Lower lobe of right lung (tissue), 2 donors: Measurements from ENCODE around the gene PCK2. TPM values are rescaled to one million over a fixed set of nuclear protein-coding genes. Genes with fewer than 3 reads are reported as not detected.
A peak's percentile ranks its signal among the peaks of the same experiment; 100 is the strongest.

Source experiments
- ATAC-seq, 2 donors: fragments of 200-7000 bp; cut with Tn5 transposase; one replicate each; pipeline ENCODE4 v1.9.1; 2020 to 2022; ENCODE audit warnings: mild to moderate bottlenecking in 2 of 2, moderate library complexity in 2 of 2
- DNase-seq: peaks from one replicate; pipeline ENCODE4 v3.0.0-alpha.2; 2020
- H3K27ac ChIP-seq: fragments of 200-600 bp; one replicate; pipeline ENCODE4 v1.8.0; 2022
- H3K27me3 ChIP-seq: fragments of 200-600 bp; one replicate; pipeline ENCODE4 v1.8.0; 2022; ENCODE audit warnings: low read depth
- H3K36me3 ChIP-seq: fragments of 200-600 bp; one replicate; pipeline ENCODE4 v1.8.0; 2022; ENCODE audit warnings: mild to moderate bottlenecking
- H3K4me1 ChIP-seq: fragments of 200-600 bp; one replicate; pipeline ENCODE4 v1.8.0; 2022
- H3K4me3 ChIP-seq: fragments of 200-600 bp; one replicate; pipeline ENCODE4 v1.8.0; 2022; ENCODE audit warnings: mild to moderate bottlenecking
- H3K9me3 ChIP-seq: fragments of 200-600 bp; one replicate; pipeline ENCODE4 v1.8.0; 2022
- CTCF ChIP-seq: fragments of 200-600 bp; IDR thresholded peaks from one replicate; pipeline ENCODE4 v1.8.0; 2022; ENCODE audit warnings: antibody characterized with exemption, mild to moderate bottlenecking
- intact Hi-C: fragments of 100-400 bp; cut with DNase I; formaldehyde crosslinking; loops from one replicate; pipeline ENCODE4 v1.11.0; 2022
- total RNA-seq: library from RNA; stranded (reverse); fragmentation: NEBNext Ultra II Directional; extraction: Animal tissue kit (Norgen Biotek cat#: 25700); gene quantifications from one replicate; pipeline ENCODE4 v1.2.1, GENCODE V29; 2021
- donor health status: DM: no; HTN: yes; CAD: no; lungs with severe emphysema.

Gene PCK2
- total RNA-seq, 1 donor from 2014 or later: 42.8 TPM

- ATAC-seq (no peak), DNase-seq (no peak)
- peak overlapping the region; percentile 90 for H3K27ac ChIP-seq
- TF ChIP-seq CTCF: no peak
- H3K9me3 ChIP-seq: no peaks in the 10 kb centered on the region
- H3K4me3 ChIP-seq: peak overlapping the region; percentile 97
- H3K36me3 ChIP-seq: peaks cover 40% of the 10 kb centered on the region
- intact Hi-C loops: no loop called here
- no peaks in the 10 kb centered on the region for H3K27me3 ChIP-seq
- H3K4me1 ChIP-seq: peaks cover 49% of the 10 kb centered on the region
These were observed 51.1 kb downstream of the PCK2 start for GRCh38 chr14:24145219-24145618.

GRCh38 chr14:24145690-24146452 is 51.8 kb downstream of the PCK2 start:
- no peak for TF ChIP-seq CTCF
- no peaks in the 10 kb centered on the region for H3K27me3 ChIP-seq
- intact Hi-C loops: no loop called here
- peaks cover 46% of the 10 kb centered on the region for H3K36me3 ChIP-seq
- ATAC-seq: peak in 1 of 2 donors; percentile 0
- H3K4me1 ChIP-seq: peaks cover 44% of the 10 kb centered on the region
- DNase-seq: no peak
- no peaks in the 10 kb centered on the region for H3K9me3 ChIP-seq
- peak overlapping the region; percentile 97 for H3K4me3 ChIP-seq
- peak overlapping the region; percentile 90 for H3K27ac ChIP-seq

GRCh38 chr14:24146453-24146977 is 52.4 kb downstream of the PCK2 start, which contains the start of gene PSME2:
Gene PSME2 (minus strand): TSS chr14:24146610. CDS start chr14:24146581, 29 bp downstream.
- intact Hi-C loops: no loop called here
- H3K4me3 ChIP-seq: peak within 1 kb of the TSS; percentile 97
- H3K27ac ChIP-seq: peak within 1 kb of the TSS; percentile 90
- no peak for TF ChIP-seq CTCF
- peaks cover 53% of the 10 kb centered on the region for H3K36me3 ChIP-seq
- ATAC-seq (peak; percentile 91 to 92), DNase-seq (peak; percentile 96)
- no peaks in the 10 kb centered on the region for H3K27me3 ChIP-seq
- no peaks in the 10 kb centered on the region for H3K9me3 ChIP-seq
- peaks cover 44% of the 10 kb centered on the region for H3K4me1 ChIP-seq

- ATAC-seq: peak; percentile 96 to 97
- Histone ChIP-seq H3K4me1 (peaks cover 39% of the 10 kb centered on the region), H3K36me3 (peaks cover 59% of the 10 kb centered on the region), H3K27ac (peak within 1 kb of the TSS; percentile 90), H3K9me3 (no peaks in the 10 kb centered on the region), H3K4me3 (peak within 1 kb of the TSS; percentile 97), H3K27me3 (no peaks in the 10 kb centered on the region)
- TF ChIP-seq CTCF: no peak
- intact Hi-C loops: no loop called here
- peak; percentile 99 for DNase-seq
These were observed 53.1 kb downstream of the PCK2 start, which contains the start of gene RNF31 for GRCh38 chr14:24146978-24147760. Gene RNF31 (plus strand): TSS chr14:24147498. CDS start chr14:24147699, 201 bp downstream.

- Histone ChIP-seq H3K27ac (peak overlapping the region; percentile 90), H3K4me3 (peak overlapping the region; percentile 97), H3K36me3 (peaks cover 67% of the 10 kb centered on the region), H3K27me3 (no peaks in the 10 kb centered on the region), H3K4me1 (peaks cover 36% of the 10 kb centered on the region), H3K9me3 (no peaks in the 10 kb centered on the region)
- intact Hi-C loops: no loop called here
- ATAC-seq (peak in 1 of 2 donors; percentile 0), DNase-seq (peak; percentile 65)
- TF ChIP-seq CTCF: no peak
These were observed 53.8 kb downstream of the PCK2 start for GRCh38 chr14:24147761-24148428.
